Fibroblast of pulmonary artery (primary cell): Measurements from ENCODE around the gene TLDC2.

Experiments
- DNase-seq: peaks from one replicate; pipeline ENCODE4 v3.0.0-alpha.2; 2010; ENCODE audit warnings: low read depth
- H3K4me3 ChIP-seq: replicated peaks from 2 replicates; pipeline ENCODE4 v1.5.1; 2011; ENCODE audit warnings: low read depth, mild to moderate bottlenecking, control low read depth, low read length, moderate library complexity
- CTCF ChIP-seq: IDR thresholded peaks from 2 replicates; pipeline ENCODE4 v1.5.1; 2011; ENCODE audit warnings: mild to moderate bottlenecking, control low read depth, low read length, inconsistent platforms; ENCODE audit errors: missing control alignments

TLDC2 gene

GRCh38 chr20:36875702-36876472, at the start of gene TLDC2:
TSS of gene TLDC2 (plus strand) at chr20:36876138. CDS start at chr20:36876175, 37 bp downstream.
- no peak for TF ChIP-seq CTCF
- no peak for DNase-seq
- H3K4me3 ChIP-seq, result no peak within 1 kb of the TSS

GRCh38 chr20:36826554-36827244, 49.2 kb upstream of the TLDC2 start:
- no peak overlapping the region for H3K4me3 ChIP-seq
- no peak for TF ChIP-seq CTCF
- no peak for DNase-seq

GRCh38 chr20:36827541-36828279, 48.2 kb upstream of the TLDC2 start:
- no peak overlapping the region for H3K4me3 ChIP-seq
- no peak for DNase-seq
- TF ChIP-seq CTCF, result no peak

GRCh38 chr20:36830791-36831691, 44.9 kb upstream of the TLDC2 start:
- peak; percentile 71 for DNase-seq
- TF ChIP-seq CTCF, result peak; percentile 62
- H3K4me3 ChIP-seq, result no peak overlapping the region

GRCh38 chr20:36832791-36833190, 43.1 kb upstream of the TLDC2 start:
- no peak overlapping the region for H3K4me3 ChIP-seq
- DNase-seq, result no peak
- no peak for TF ChIP-seq CTCF
